IMR-90 (cell line): ENCODE results near the gene SYNE1. TPM values are rescaled to one million over a fixed set of nuclear protein-coding genes. Genes with fewer than 3 reads are reported as not detected.

ENCODE experiments used
- ATAC-seq: fragments of 200-7000 bp; cut with Tn5 transposase; 2 replicates; pipeline ENCODE4 v1.9.1; 2020; ENCODE audit warnings: low read depth, mild to moderate bottlenecking, moderate library complexity
- BruUV-seq: library from RNA; stranded (reverse); fragments of 400-500 nt; replicated peaks from 2 replicates; lab custom pipeline; 2021; lab: Mats Ljungman, UMichigan
- CTCF ChIA-PET: fragments of 300-600 bp; formaldehyde crosslinking; extraction: SDS; loops from one replicate; lab custom pipeline; 2021; ENCODE audit warnings: antibody characterized with exemption; lab: Yijun Ruan, JAX
- POLR2A ChIA-PET: fragments of 300-600 bp; sonication (Branson Sonifier 250); formaldehyde crosslinking; loops from one replicate; lab custom pipeline; 2022; ENCODE audit warnings: antibody characterized with exemption; ENCODE audit not compliant: unreplicated experiment; lab: Charles Lee
- DNase-seq: peaks from one replicate; pipeline ENCODE4 v3.0.0; 2013
- H2AFZ ChIP-seq: replicated peaks from 2 replicates; pipeline ENCODE3; 2013; ENCODE audit warnings: low read length, mild to moderate bottlenecking; ENCODE audit not compliant: poor library complexity
- H2AK5ac ChIP-seq: 2 replicates; pipeline ENCODE4 v1.6.1; 2013; ENCODE audit warnings: low read depth, low read length, inconsistent platforms
- H2AK9ac ChIP-seq: replicated peaks from 2 replicates; pipeline ENCODE3; 2013; ENCODE audit warnings: mild to moderate bottlenecking, low read depth, low read length, moderate library complexity; ENCODE audit not compliant: poor library complexity
- H2BK120ac ChIP-seq: 2 replicates; pipeline ENCODE4 v1.6.1; 2013; ENCODE audit warnings: low read depth, low read length, inconsistent platforms
- H2BK15ac ChIP-seq: 3 replicates; pipeline ENCODE4 v1.6.1; 2013; ENCODE audit warnings: low read depth, low read length, inconsistent platforms
- H2BK20ac ChIP-seq: 2 replicates; pipeline ENCODE4 v1.6.1; 2013; ENCODE audit warnings: low read depth, mild to moderate bottlenecking, inconsistent platforms, low read length, moderate library complexity
- H2BK5ac ChIP-seq: 2 replicates; pipeline ENCODE4 v1.6.1; 2013; ENCODE audit warnings: mild to moderate bottlenecking, low read depth, low read length, inconsistent platforms; ENCODE audit not compliant: poor library complexity, severe bottlenecking
- H3K14ac ChIP-seq: replicated peaks from 2 replicates; pipeline ENCODE4 v1.6.1; 2013; ENCODE audit warnings: low read depth, low read length, inconsistent platforms
- H3K18ac ChIP-seq: 2 replicates; pipeline ENCODE4 v1.6.1; 2013; ENCODE audit warnings: low read depth, low read length, control low read depth
- H3K23ac ChIP-seq: 2 replicates; pipeline ENCODE4 v1.6.1; 2013; ENCODE audit warnings: low read depth, low read length, inconsistent platforms
- H3K27ac ChIP-seq: 2 replicates; pipeline ENCODE4 v1.5.1; 2013; ENCODE audit warnings: mild to moderate bottlenecking, control low read depth, low read length; ENCODE audit not compliant: insufficient read depth
- H3K27me3 ChIP-seq: 2 replicates; pipeline ENCODE4 v1.6.1; 2013; ENCODE audit warnings: low read length; ENCODE audit not compliant: control insufficient read depth, insufficient read depth
- H3K36me3 ChIP-seq: 2 replicates; pipeline ENCODE4 v1.6.1; 2013; ENCODE audit warnings: low read length, mixed read lengths; ENCODE audit not compliant: control insufficient read depth, insufficient read depth
- H3K4ac ChIP-seq: 2 replicates; pipeline ENCODE4 v1.6.1; 2013; ENCODE audit warnings: low read depth, low read length, inconsistent platforms
- H3K4me1 ChIP-seq: 2 replicates; pipeline ENCODE4 v1.6.1; 2013; ENCODE audit warnings: low read length, mixed read lengths; ENCODE audit not compliant: control insufficient read depth, insufficient read depth
- H3K4me2 ChIP-seq: 2 replicates; pipeline ENCODE4 v1.6.1; 2013; ENCODE audit warnings: low read depth, mild to moderate bottlenecking, control low read depth, low read length, moderate library complexity
- H3K4me3 ChIP-seq: 2 replicates; pipeline ENCODE4 v1.5.1; 2013; ENCODE audit warnings: low read depth, mild to moderate bottlenecking, control low read depth, low read length, moderate library complexity; ENCODE audit not compliant: insufficient read depth
- H3K56ac ChIP-seq: 2 replicates; pipeline ENCODE4 v1.6.1; 2013; ENCODE audit warnings: low read length, inconsistent platforms; ENCODE audit not compliant: insufficient read depth; ENCODE audit errors: extremely low read depth
- H3K79me1 ChIP-seq, 2 experiments: 2 replicates each; pipeline ENCODE4 v1.6.1; 2013; ENCODE audit warnings: low read length in 2 of 2, inconsistent platforms in 1 of 2, low read depth in 1 of 2
- H3K9ac ChIP-seq: 2 replicates; pipeline ENCODE4 v1.6.1; 2013; ENCODE audit warnings: low read depth, low read length, control low read depth
- H3K9me1 ChIP-seq: 2 replicates; pipeline ENCODE4 v1.6.1; 2013; ENCODE audit warnings: low read length, inconsistent platforms; ENCODE audit not compliant: insufficient read depth
- H3K9me3 ChIP-seq: 2 replicates; pipeline ENCODE4 v1.6.1; 2013; ENCODE audit warnings: low read length; ENCODE audit not compliant: control insufficient read depth, insufficient read depth
- H4K20me1 ChIP-seq: 2 replicates; pipeline ENCODE4 v1.6.1; 2013; ENCODE audit warnings: low read length, inconsistent platforms; ENCODE audit not compliant: insufficient read depth
- H4K5ac ChIP-seq: 2 replicates; pipeline ENCODE4 v1.6.1; 2013; ENCODE audit warnings: mild to moderate bottlenecking, low read depth, low read length, control low read depth
- H4K8ac ChIP-seq, 2 experiments: 2 replicates each; pipeline ENCODE4 v1.6.1; 2013; ENCODE audit warnings: low read depth in 2 of 2, low read length in 2 of 2, control low read depth in 1 of 2, inconsistent platforms in 1 of 2
- H4K91ac ChIP-seq: 2 replicates; pipeline ENCODE4 v1.6.1; 2013; ENCODE audit warnings: low read depth, low read length, inconsistent platforms; ENCODE audit not compliant: insufficient read depth
- BHLHE40 ChIP-seq: fragments of 150-350 bp; IDR thresholded peaks from 2 replicates; pipeline ENCODE4 v1.6.1; 2016; ENCODE audit warnings: mild to moderate bottlenecking, low read depth, low read length
- CEBPB ChIP-seq: IDR thresholded peaks from 2 replicates; pipeline ENCODE4 v1.6.1; 2012; ENCODE audit warnings: low read depth, low read length, improper control_type of control experiment
- MAFK ChIP-seq: IDR thresholded peaks from 2 replicates; pipeline ENCODE4 v1.6.1; 2012; ENCODE audit warnings: low read depth, low read length, improper control_type of control experiment
- MAZ ChIP-seq: IDR thresholded peaks from 2 replicates; pipeline ENCODE4 v1.6.1; 2012; ENCODE audit warnings: low read depth, mild to moderate bottlenecking, low read length, improper control_type of control experiment, moderate library complexity, borderline replicate concordance
- MXI1 ChIP-seq: IDR thresholded peaks from 2 replicates; pipeline ENCODE4 v1.6.1; 2012; ENCODE audit warnings: low read depth, mild to moderate bottlenecking, low read length, moderate library complexity, borderline replicate concordance
- NFE2L2 ChIP-seq: fragments of 150-350 bp; IDR thresholded peaks from 2 replicates; pipeline ENCODE4 v1.6.1; 2016; ENCODE audit warnings: low read depth, mild to moderate bottlenecking, low read length
- POLR2A ChIP-seq: IDR thresholded peaks from 2 replicates; pipeline ENCODE4 v1.6.1; 2012; ENCODE audit warnings: mild to moderate bottlenecking, low read depth, low read length
- RAD21 ChIP-seq: IDR thresholded peaks from 2 replicates; pipeline ENCODE4 v1.6.1; 2012; ENCODE audit warnings: low read length, improper control_type of control experiment
- RCOR1 ChIP-seq: IDR thresholded peaks from 2 replicates; pipeline ENCODE4 v1.6.1; 2012; ENCODE audit warnings: mild to moderate bottlenecking, low read length, improper control_type of control experiment; ENCODE audit not compliant: insufficient replicate concordance
- whole genome bisulfite sequencing, 2 experiments: methylation state at CpG; one replicate each; pipeline versions ENCODE4 v1.1.5 to v1.1.7; 2013; ENCODE audit warnings: missing lambda C conversion rate in 2 of 2; ENCODE audit not compliant: insufficient read length in 1 of 2; ENCODE audit errors: extremely low coverage in 2 of 2; 5-methylcytosine and 5-hydroxymethylcytosine counted together
- dilution Hi-C: fragments of 300-500 bp; cut with HindIII; formaldehyde crosslinking; loops from one replicate; pipeline ENCODE4 v1.14.3; 2018; ENCODE audit warnings: low sequenced_read_pairs; ENCODE audit not compliant: unreplicated experiment
- in situ Hi-C: fragments of 300-500 bp; cut with MboI; formaldehyde crosslinking; loops from 3 replicates; pipeline ENCODE4 v1.14.3; 2019; ENCODE audit warnings: low sequenced_read_pairs, inconsistent platforms, mixed read lengths
- intact Hi-C: fragments of 100-400 bp; cut with micrococcal nuclease; formaldehyde crosslinking; loops from 2 replicates; pipeline ENCODE4 v1.10.0; 2022
- polyA plus RNA-seq, 3 experiments: library from polyadenylated mRNA; depleted of rRNA; stranded (reverse); fragments of >200 nt; gene quantifications; 2 replicates each; pipeline ENCODE4 v1.2.3, GENCODE V29; 2012; ENCODE audit warnings: low replicate concordance in 1 of 3
- total RNA-seq: library from RNA; depleted of rRNA; stranded (reverse); fragments of >200 nt; gene quantifications from 2 replicates; pipeline ENCODE4 v1.2.3, GENCODE V29; 2012
- TF ChIP-seq, protein P1 (sequence below): fragments of 150-350 bp; IDR thresholded peaks from 2 replicates; pipeline ENCODE4 v1.6.1; 2017; ENCODE audit warnings: mild to moderate bottlenecking, antibody characterized with exemption, low read length, low read depth
- TF ChIP-seq, protein P2 (sequence below): fragments of 150-350 bp; IDR thresholded peaks from 2 replicates; pipeline ENCODE4 v1.6.1; 2016; ENCODE audit warnings: low read depth, mild to moderate bottlenecking, low read length, moderate library complexity, borderline replicate concordance

SYNE1 gene
- total and polyA plus RNA-seq, 2 of the 4 experiments (the other 2 are of a cell fraction): 34.1 to 159 TPM

GRCh38 chr6:152587473-152587872 is 49.7 kb downstream of the SYNE1 start:
- Histone ChIP-seq H3K9me3 (no peaks in the 10 kb centered on the region; the same call in 1 of the 2 replicates), H4K8ac (no peak overlapping the region), H3K18ac (no peak overlapping the region), H2BK120ac (no peak overlapping the region), H3K4ac (no peak overlapping the region), H2AK5ac (no peak overlapping the region), H3K14ac (no peak overlapping the region), H4K5ac (no peak overlapping the region), H2BK5ac (no peak overlapping the region), H3K23ac (no peak overlapping the region), H4K20me1 (no peaks in the 10 kb centered on the region), H3K27me3 (no peaks in the 10 kb centered on the region), H3K4me2 (no peak overlapping the region), H3K79me1 (peaks cover 3 to 12% of the 10 kb centered on the region in 2 experiments; a peak in 3 of 4 replicates), H2AFZ (no peak overlapping the region), H4K91ac (no peak overlapping the region), H3K9ac (no peak overlapping the region), H3K4me1 (no peaks in the 10 kb centered on the region), H2BK20ac (no peak overlapping the region), H3K27ac (no peak overlapping the region), H3K36me3 (no peaks in the 10 kb centered on the region; the same call in 1 of the 2 replicates), H3K56ac (no peak overlapping the region), H3K4me3 (no peak overlapping the region), H2AK9ac (no peak overlapping the region), H2BK15ac (no peak overlapping the region), H3K9me1 (no peaks in the 10 kb centered on the region)
- DNase-seq (no peak), ATAC-seq (no peak)
- dilution Hi-C loops (no loop called here), in situ Hi-C loops (no loop called here), intact Hi-C loops (no loop called here)
- TF ChIP-seq RCOR1 (no peak), MAFK (no peak), RAD21 (no peak), MXI1 (no peak), CEBPB (no peak), MAZ (no peak), BHLHE40 (no peak), POLR2A (no peak), NFE2L2 (no peak)
- TF ChIP-seq, protein P1, sequence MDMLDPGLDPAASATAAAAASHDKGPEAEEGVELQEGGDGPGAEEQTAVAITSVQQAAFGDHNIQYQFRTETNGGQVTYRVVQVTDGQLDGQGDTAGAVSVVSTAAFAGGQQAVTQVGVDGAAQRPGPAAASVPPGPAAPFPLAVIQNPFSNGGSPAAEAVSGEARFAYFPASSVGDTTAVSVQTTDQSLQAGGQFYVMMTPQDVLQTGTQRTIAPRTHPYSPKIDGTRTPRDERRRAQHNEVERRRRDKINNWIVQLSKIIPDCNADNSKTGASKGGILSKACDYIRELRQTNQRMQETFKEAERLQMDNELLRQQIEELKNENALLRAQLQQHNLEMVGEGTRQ: no peak
- TF ChIP-seq, protein P2, sequence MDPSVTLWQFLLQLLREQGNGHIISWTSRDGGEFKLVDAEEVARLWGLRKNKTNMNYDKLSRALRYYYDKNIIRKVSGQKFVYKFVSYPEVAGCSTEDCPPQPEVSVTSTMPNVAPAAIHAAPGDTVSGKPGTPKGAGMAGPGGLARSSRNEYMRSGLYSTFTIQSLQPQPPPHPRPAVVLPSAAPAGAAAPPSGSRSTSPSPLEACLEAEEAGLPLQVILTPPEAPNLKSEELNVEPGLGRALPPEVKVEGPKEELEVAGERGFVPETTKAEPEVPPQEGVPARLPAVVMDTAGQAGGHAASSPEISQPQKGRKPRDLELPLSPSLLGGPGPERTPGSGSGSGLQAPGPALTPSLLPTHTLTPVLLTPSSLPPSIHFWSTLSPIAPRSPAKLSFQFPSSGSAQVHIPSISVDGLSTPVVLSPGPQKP: no peak
- ChIA-PET CTCF (interaction anchor here (1.2 kb wide), 1 partner anchor 55 kb away, joined by 3 read pairs; no protein-coding TSS in a partner anchor), POLR2A (no interaction called here)
- no TSS peak for BruUV-seq
- WGBS, 2 experiments: no CpG with 5 or more reads among the region's 1 CpG
